COLO668 (cell line): ENCODE measurements around the gene COQ3.
"Not testable (repeated sequence)": the region's sequence is repeated elsewhere in the genome, so short reads cannot be mapped to it uniquely, and the experiment has no call there.

Experiments
- DNase-seq: peaks from one replicate; lab custom pipeline; 2025; ENCODE audit not compliant: unreplicated experiment; lab: John Stamatoyannopoulos, UW

The COQ3 gene

GRCh38 chr6:99390896-99391295 lies 3.1 kb downstream of the COQ3 start:
- DNase-seq: no peak

GRCh38 chr6:99384507-99384906 lies 9.5 kb downstream of the COQ3 start:
- no peak for DNase-seq

- DNase-seq: no peak
Measured at GRCh38 chr6:99378636-99379035, 15.4 kb downstream of the COQ3 start.

- DNase-seq: no peak
Measured at GRCh38 chr6:99369533-99369932, 24.5 kb downstream of the COQ3 start.

- DNase-seq: no peak
Measured at GRCh38 chr6:99366852-99367251, 27.1 kb downstream of the COQ3 start.

GRCh38 chr6:99364026-99364425 lies 30.0 kb downstream of the COQ3 start:
- no peak for DNase-seq

GRCh38 chr6:99362678-99363268 lies 31.2 kb downstream of the COQ3 start:
- DNase-seq: no peak

- no peak for DNase-seq
Measured at GRCh38 chr6:99359800-99360199, 34.2 kb downstream of the COQ3 start.

GRCh38 chr6:99356641-99357040 lies 37.4 kb downstream of the COQ3 start:
- no peak for DNase-seq

- DNase-seq: no peak
Measured at GRCh38 chr6:99354983-99355382, 39.0 kb downstream of the COQ3 start.

- DNase-seq: no peak
Measured at GRCh38 chr6:99353126-99353525, 40.9 kb downstream of the COQ3 start.

- DNase-seq: peak; percentile 18
Measured at GRCh38 chr6:99350573-99350972, 43.4 kb downstream of the COQ3 start.

- peak; percentile 82 for DNase-seq
Measured at GRCh38 chr6:99349171-99350141, 44.5 kb downstream of the COQ3 start, which contains the start of gene FAXC. Gene FAXC, minus strand, starts transcription at chr6:99349674. Its CDS starts 302 bp downstream, at chr6:99349372.

GRCh38 chr6:99348288-99349170 lies 45.5 kb downstream of the COQ3 start:
- DNase-seq: peak; percentile 40

GRCh38 chr6:99347804-99348203 lies 46.2 kb downstream of the COQ3 start:
- no peak for DNase-seq

GRCh38 chr6:99346595-99346994 lies 47.4 kb downstream of the COQ3 start:
- DNase-seq: no peak

- no peak for DNase-seq
Measured at GRCh38 chr6:99345164-99345563, 48.8 kb downstream of the COQ3 start.

- DNase-seq: no peak
Measured at GRCh38 chr6:99344289-99344688, 49.7 kb downstream of the COQ3 start.

GRCh38 chr6:99341862-99342455 lies 52.0 kb downstream of the COQ3 start:
- DNase-seq: no peak

- no peak for DNase-seq
Measured at GRCh38 chr6:99338188-99338587, 55.8 kb downstream of the COQ3 start.

- DNase-seq: not testable (repeated sequence)
Measured at GRCh38 chr6:99335298-99335697, 58.7 kb downstream of the COQ3 start.
